OCI-LY1 (cell line): Measurements from ENCODE around the gene TNS1.

Experiments
- H2AFZ ChIP-seq: fragments of 200-600 bp; sonication (generic), shearing (Covaris generic); 2 replicates; pipeline ENCODE4 v1.6.0; 2014; ENCODE audit warnings: antibody characterized with exemption, mild to moderate bottlenecking, low read length
- H3F3A ChIP-seq: fragments of 200-600 bp; sonication (generic), shearing (Covaris generic); 2 replicates; pipeline ENCODE4 v1.6.0; 2014; ENCODE audit warnings: mild to moderate bottlenecking, antibody characterized with exemption, low read length, moderate library complexity; ENCODE audit not compliant: insufficient read depth
- H3K27ac ChIP-seq: fragments of 200-600 bp; sonication (generic); 2 replicates; pipeline ENCODE4 v1.5.1; 2014; ENCODE audit warnings: low read length, mixed run types, mild to moderate bottlenecking, low read depth; ENCODE audit not compliant: poor library complexity, severe bottlenecking
- H3K27me3 ChIP-seq: fragments of 200-600 bp; sonication (generic); 2 replicates; pipeline ENCODE4 v1.6.0; 2014; ENCODE audit warnings: antibody characterized with exemption, mild to moderate bottlenecking, low read length, moderate library complexity; ENCODE audit not compliant: insufficient read depth
- H3K36me3 ChIP-seq: fragments of 200-600 bp; sonication (generic); 2 replicates; pipeline ENCODE4 v1.6.1; 2014; ENCODE audit warnings: mild to moderate bottlenecking, antibody characterized with exemption, low read length, moderate library complexity, mixed read lengths; ENCODE audit not compliant: insufficient read depth
- H3K4me1 ChIP-seq: fragments of 200-600 bp; sonication (generic); 2 replicates; pipeline ENCODE4 v1.5.1; 2014; ENCODE audit warnings: mild to moderate bottlenecking, low read length, moderate library complexity; ENCODE audit not compliant: insufficient read depth, severe bottlenecking
- H3K4me2 ChIP-seq: fragments of 200-600 bp; sonication (generic), shearing (Covaris generic); 2 replicates; pipeline ENCODE4 v1.6.1; 2014; ENCODE audit warnings: low read length
- H3K4me3 ChIP-seq: fragments of 200-600 bp; sonication (generic); 2 replicates; pipeline ENCODE4 v1.5.1; 2014; ENCODE audit warnings: low read length, low read depth, mild to moderate bottlenecking, mixed read lengths; ENCODE audit not compliant: poor library complexity, severe bottlenecking
- H3K79me2 ChIP-seq: fragments of 200-600 bp; shearing (Covaris generic); 2 replicates; pipeline ENCODE4 v1.6.1; 2016; ENCODE audit warnings: mixed run types, low read length, mixed read lengths; ENCODE audit not compliant: insufficient read depth
- H3K9ac ChIP-seq: fragments of 200-600 bp; sonication (generic), shearing (Covaris generic); 2 replicates; pipeline ENCODE4 v1.6.1; 2014; ENCODE audit warnings: mild to moderate bottlenecking, low read length, mixed read lengths
- H3K9me2 ChIP-seq: fragments of 200-600 bp; sonication (generic), shearing (Covaris generic); 2 replicates; pipeline ENCODE4 v1.6.1; 2014; ENCODE audit warnings: low read depth, mild to moderate bottlenecking, low read length, mixed read lengths
- H3K9me3 ChIP-seq: fragments of 200-600 bp; shearing (Covaris generic); 2 replicates; pipeline ENCODE4 v1.6.1; 2014; ENCODE audit warnings: low read length, mixed read lengths
- H4K20me1 ChIP-seq: fragments of 200-600 bp; sonication (generic), shearing (Covaris generic); 2 replicates; pipeline ENCODE4 v1.6.0; 2016; ENCODE audit warnings: mild to moderate bottlenecking, low read length; ENCODE audit not compliant: insufficient read depth
- CTCF ChIP-seq: fragments of 200-600 bp; sonication (generic), shearing (Covaris generic); IDR thresholded peaks from 2 replicates; pipeline ENCODE4 v1.5.1; 2017; ENCODE audit warnings: mild to moderate bottlenecking, antibody characterized with exemption, low read length, moderate library complexity, mixed read lengths
- EZH2 ChIP-seq: fragments of 200-600 bp; sonication (generic), shearing (Covaris generic); IDR thresholded peaks from 2 replicates; pipeline ENCODE4 v1.8.0; 2017; ENCODE audit warnings: borderline replicate concordance, mixed run types, mild to moderate bottlenecking, antibody characterized with exemption, low read length, moderate library complexity, mixed read lengths

The TNS1 gene

GRCh38 chr2:217941886-217942728, 60.7 kb downstream of the TNS1 start:
- Histone ChIP-seq H3K4me1 (no peaks in the 10 kb centered on the region), H3K4me3 (no peak overlapping the region), H3K9ac (no peak overlapping the region), H3K36me3 (no peaks in the 10 kb centered on the region), H3K79me2 (no peaks in the 10 kb centered on the region), H3K9me2 (no peaks in the 10 kb centered on the region), H3K9me3 (no peaks in the 10 kb centered on the region), H3F3A (no peaks in the 10 kb centered on the region), H4K20me1 (no peaks in the 10 kb centered on the region), H3K4me2 (no peak overlapping the region), H2AFZ (no peak overlapping the region), H3K27me3 (no peaks in the 10 kb centered on the region), H3K27ac (no peak overlapping the region)
- no peak for TF ChIP-seq CTCF
- TF ChIP-seq EZH2: no peak

- Histone ChIP-seq H3K27ac (no peak overlapping the region), H3K36me3 (no peaks in the 10 kb centered on the region), H3K79me2 (no peaks in the 10 kb centered on the region), H3K27me3 (no peaks in the 10 kb centered on the region), H4K20me1 (no peaks in the 10 kb centered on the region), H3K4me2 (no peak overlapping the region), H3F3A (no peaks in the 10 kb centered on the region), H3K4me1 (no peaks in the 10 kb centered on the region), H3K4me3 (no peak overlapping the region), H3K9me3 (no peaks in the 10 kb centered on the region), H3K9me2 (no peaks in the 10 kb centered on the region), H3K9ac (no peak overlapping the region), H2AFZ (no peak overlapping the region)
- TF ChIP-seq EZH2: no peak
- no peak for TF ChIP-seq CTCF
Measured at GRCh38 chr2:217941339-217941738, 61.5 kb downstream of the TNS1 start.

- Histone ChIP-seq H3K36me3 (no peaks in the 10 kb centered on the region), H3K4me1 (no peaks in the 10 kb centered on the region), H3K27ac (no peak overlapping the region), H3K9me2 (no peaks in the 10 kb centered on the region), H3F3A (no peaks in the 10 kb centered on the region), H2AFZ (no peak overlapping the region), H3K9ac (no peak overlapping the region), H4K20me1 (no peaks in the 10 kb centered on the region), H3K4me2 (no peak overlapping the region), H3K79me2 (no peaks in the 10 kb centered on the region), H3K27me3 (0 out of 2 replicates have a peak, but pooled peaks cover under 1% of the 10 kb centered on the region), H3K4me3 (no peak overlapping the region), H3K9me3 (no peaks in the 10 kb centered on the region)
- TF ChIP-seq CTCF: no peak
- TF ChIP-seq EZH2: no peak
Measured at GRCh38 chr2:217940261-217941220, 62.3 kb downstream of the TNS1 start.
